Measurements from ENCODE around the gene NOX3. TPM values are rescaled to one million over a fixed set of nuclear protein-coding genes. Genes with fewer than 3 reads are reported as not detected.

NOX3 gene
- total RNA-seq, 1 donor: not detected

- no peaks in the 10 kb centered on the region for H3K36me3 ChIP-seq (ENCODE audit: insufficient read depth, low read length)
- H3K9me3 ChIP-seq (ENCODE audit: low read depth, low read length): no peaks in the 10 kb centered on the region
- H3K79me2 ChIP-seq (ENCODE audit: insufficient read depth, low read length): no peaks in the 10 kb centered on the region
- H4K20me1 ChIP-seq (ENCODE audit: insufficient read depth, low read length): no peaks in the 10 kb centered on the region
- no peaks in the 10 kb centered on the region for H3K27me3 ChIP-seq (ENCODE audit: insufficient read depth, low read length)
- peaks cover 24% of the 10 kb centered on the region for H3K4me1 ChIP-seq (ENCODE audit: insufficient read depth, low read length)
- no peak overlapping the region for H2AFZ ChIP-seq (ENCODE audit: low read length)
- H3K4me3 ChIP-seq (ENCODE audit: insufficient read depth, low read length): no peak overlapping the region
- no peak overlapping the region for H3K4me2 ChIP-seq (ENCODE audit: insufficient read depth, low read length)
- DNase-seq (ENCODE audit: insufficient read length, low spot score, missing footprints): no peak
- H3K27ac ChIP-seq (ENCODE audit: low read depth, low read length): no peak overlapping the region
- no peak for TF ChIP-seq CTCF (IDR thresholded peaks at IDR 0.05; ENCODE audit: extremely low read depth, low read depth, low read length)
Measured at GRCh38 chr6:155383913-155384312, 71.7 kb downstream of the NOX3 start.

GRCh38 chr6:155382338-155382685 is 73.3 kb downstream of the NOX3 start:
- no peaks in the 10 kb centered on the region for H3K79me2 ChIP-seq (ENCODE audit: insufficient read depth, low read length)
- no peaks in the 10 kb centered on the region for H3K9me3 ChIP-seq (ENCODE audit: low read depth, low read length)
- H3K36me3 ChIP-seq (ENCODE audit: insufficient read depth, low read length): no peaks in the 10 kb centered on the region
- peak overlapping the region; percentile 42 for H3K27ac ChIP-seq (ENCODE audit: low read depth, low read length)
- no peak overlapping the region for H2AFZ ChIP-seq (ENCODE audit: low read length)
- no peak for TF ChIP-seq CTCF (IDR thresholded peaks at IDR 0.05; ENCODE audit: extremely low read depth, low read depth, low read length)
- H3K4me1 ChIP-seq (ENCODE audit: insufficient read depth, low read length): peaks cover 30% of the 10 kb centered on the region
- H4K20me1 ChIP-seq (ENCODE audit: insufficient read depth, low read length): no peaks in the 10 kb centered on the region
- H3K27me3 ChIP-seq (ENCODE audit: insufficient read depth, low read length): no peaks in the 10 kb centered on the region
- no peak overlapping the region for H3K4me3 ChIP-seq (ENCODE audit: insufficient read depth, low read length)
- no peak overlapping the region for H3K4me2 ChIP-seq (ENCODE audit: insufficient read depth, low read length)
- DNase-seq (ENCODE audit: insufficient read length, low spot score, missing footprints): no peak

DNA sequence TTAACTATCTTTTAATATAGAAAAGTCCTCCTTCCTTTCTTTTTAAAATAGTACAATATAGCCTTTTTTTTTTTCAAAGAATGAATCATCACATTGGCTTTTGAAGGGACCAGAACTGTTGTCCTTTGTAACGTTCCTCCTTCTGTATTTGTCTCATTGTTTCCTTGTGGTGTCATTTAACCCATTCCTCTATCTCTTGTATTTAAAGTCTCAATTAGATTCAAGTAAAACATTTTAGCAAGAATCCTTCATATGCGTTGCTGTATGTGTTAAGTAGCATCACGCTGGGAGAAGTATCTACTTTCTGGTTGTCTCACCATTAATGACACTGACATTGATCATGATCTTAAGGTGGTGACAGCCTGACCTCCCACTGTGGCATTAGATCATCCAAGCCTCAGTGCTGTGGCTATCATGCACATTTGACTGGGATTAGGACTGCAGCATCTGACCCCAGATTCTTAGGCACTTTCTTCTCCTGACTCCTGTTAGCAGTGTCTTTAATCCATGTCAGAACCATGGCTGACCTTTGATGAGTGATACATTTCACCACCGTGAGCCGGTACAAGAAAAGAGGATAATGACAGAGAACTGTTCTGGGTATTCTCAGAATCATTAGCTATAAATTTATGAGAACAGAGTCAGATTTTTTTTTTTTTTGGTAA is 73.8 kb downstream of the NOX3 start:
- Histone ChIP-seq H3K79me2 (ENCODE audit: insufficient read depth, low read length) (no peaks in the 10 kb centered on the region), H3K4me3 (ENCODE audit: insufficient read depth, low read length) (no peak overlapping the region), H4K20me1 (ENCODE audit: insufficient read depth, low read length) (no peaks in the 10 kb centered on the region), H3K4me2 (ENCODE audit: insufficient read depth, low read length) (peak overlapping the region; percentile 34), H3K9me3 (ENCODE audit: low read depth, low read length) (no peaks in the 10 kb centered on the region), H3K4me1 (ENCODE audit: insufficient read depth, low read length) (peaks cover 32% of the 10 kb centered on the region), H3K27ac (ENCODE audit: low read depth, low read length) (peak overlapping the region; percentile 42), H2AFZ (ENCODE audit: low read length) (peak overlapping the region; percentile 17), H3K36me3 (ENCODE audit: insufficient read depth, low read length) (no peaks in the 10 kb centered on the region), H3K27me3 (ENCODE audit: insufficient read depth, low read length) (no peaks in the 10 kb centered on the region)
- no peak for DNase-seq (ENCODE audit: insufficient read length, low spot score, missing footprints)
- TF ChIP-seq CTCF (IDR thresholded peaks at IDR 0.05; ENCODE audit: extremely low read depth, low read depth, low read length): no peak

- peaks cover 42% of the 10 kb centered on the region for H3K4me1 ChIP-seq (ENCODE audit: insufficient read depth, low read length)
- no peaks in the 10 kb centered on the region for H3K27me3 ChIP-seq (ENCODE audit: insufficient read depth, low read length)
- no peak overlapping the region for H3K4me3 ChIP-seq (ENCODE audit: insufficient read depth, low read length)
- H3K27ac ChIP-seq (ENCODE audit: low read depth, low read length): no peak overlapping the region
- no peaks in the 10 kb centered on the region for H4K20me1 ChIP-seq (ENCODE audit: insufficient read depth, low read length)
- H3K4me2 ChIP-seq (ENCODE audit: insufficient read depth, low read length): no peak overlapping the region
- no peaks in the 10 kb centered on the region for H3K36me3 ChIP-seq (ENCODE audit: insufficient read depth, low read length)
- H2AFZ ChIP-seq (ENCODE audit: low read length): no peak overlapping the region
- no peak for DNase-seq (ENCODE audit: insufficient read length, low spot score, missing footprints)
- TF ChIP-seq CTCF (IDR thresholded peaks at IDR 0.05; ENCODE audit: extremely low read depth, low read depth, low read length): no peak
- no peaks in the 10 kb centered on the region for H3K79me2 ChIP-seq (ENCODE audit: insufficient read depth, low read length)
- H3K9me3 ChIP-seq (ENCODE audit: low read depth, low read length): no peaks in the 10 kb centered on the region
Measured at GRCh38 chr6:155380666-155381332, 74.8 kb downstream of the NOX3 start.
